ENCODE measurements around the gene RICTOR.

GRCh38 chr5:39023121-39023520, 51.1 kb downstream of the RICTOR start:
- TF ChIP-seq POLR2A (IDR thresholded peaks at IDR 0.05) = no peak
- TF ChIP-seq CTCF (IDR thresholded peaks at IDR 0.05) = no peak
